ENCODE data around the gene PPFIBP1. TPM values are rescaled to one million over a fixed set of nuclear protein-coding genes. Genes with fewer than 3 reads are reported as not detected.

The PPFIBP1 gene
- total and polyA plus RNA-seq, 2 of the 8 experiments (the other 6 are each of a cell fraction or from before 2014, with no cell fraction given), result 7.7 to 31.3 TPM

GRCh38 chr12:27564612-27565213 is 40.7 kb downstream of the PPFIBP1 start (continued):
- no peak for TF ChIP-seq CHD7 (IDR thresholded peaks at IDR 0.05; ENCODE audit: insufficient replicate concordance, low read length)
- TF ChIP-seq SUZ12 (IDR thresholded peaks at IDR 0.05; ENCODE audit: low read length), result no peak
- TF ChIP-seq MAFK (IDR thresholded peaks at IDR 0.05; ENCODE audit: low read depth, low read length), result no peak

Measured in H1 (cell line).